Esophagus squamous epithelium (tissue), 5 donors: ENCODE data around the gene NUMBL. TPM values are rescaled to one million over a fixed set of nuclear protein-coding genes. Genes with fewer than 3 reads are reported as not detected.
A peak's percentile ranks its signal among the peaks of the same experiment; 100 is the strongest.
"Not testable (repeated sequence)": the region's sequence is repeated elsewhere in the genome, so short reads cannot be mapped to it uniquely, and the experiment has no call there.

ENCODE experiments used
- DNase-seq: peaks from one replicate; lab custom pipeline; 2025; lab: John Stamatoyannopoulos, UW
- H3K27ac ChIP-seq, 4 donors: fragments of 200-600 bp; sonication (generic); one replicate each; pipeline ENCODE4 v1.5.1; 2016 to 2019; ENCODE audit warnings: mild to moderate bottlenecking in 1 of 4
- H3K27me3 ChIP-seq, 4 donors: fragments of 200-600 bp; sonication (generic); 1 replicate in 3 of 4; 2 replicates in 1 of 4; pipeline versions ENCODE4 v1.5.1 to v1.6.0; 2017 to 2021; ENCODE audit warnings: antibody characterized with exemption in 1 of 4
- H3K36me3 ChIP-seq, 3 donors: fragments of 200-600 bp; sonication (generic); one replicate each; pipeline ENCODE4 v1.5.1; 2016 to 2019
- H3K4me1 ChIP-seq, 3 donors: fragments of 200-600 bp; sonication (generic); one replicate each; pipeline ENCODE4 v1.5.1; 2017 to 2019
- H3K4me3 ChIP-seq, 4 donors: fragments of 200-600 bp; sonication (generic); 1 replicate in 3 of 4; 2 replicates in 1 of 4; pipeline ENCODE4 v1.5.1; 2016 to 2019; ENCODE audit warnings: mild to moderate bottlenecking in 2 of 4, moderate library complexity in 1 of 4
- H3K9me3 ChIP-seq, 3 donors: fragments of 200-600 bp; sonication (generic); one replicate each; pipeline ENCODE4 v1.5.1; 2016 to 2019
- CTCF ChIP-seq, 6 experiments: fragments of 450-650 bp in 4 of 6; fragments of 200-600 bp in 2 of 6; sonication (generic) in 2 of 6; IDR thresholded peaks; one replicate each; pipeline ENCODE4 v1.5.1; 2016 to 2019; ENCODE audit warnings: antibody characterized with exemption in 6 of 6, mild to moderate bottlenecking in 4 of 6, moderate library complexity in 4 of 6
- POLR2A ChIP-seq, 4 donors: fragments of 450-650 bp; IDR thresholded peaks; one replicate each; pipeline ENCODE4 v1.6.1; 2017; ENCODE audit warnings: antibody characterized with exemption in 4 of 4, mild to moderate bottlenecking in 4 of 4, moderate library complexity in 3 of 4
- WGBS, 2 donors: methylation state at CpG; one replicate each; pipeline ENCODE4 v1.1.5; 2018; 5-methylcytosine and 5-hydroxymethylcytosine counted together
- intact Hi-C: fragments of 100-400 bp; cut with DNase I; formaldehyde crosslinking; loops from one replicate; pipeline ENCODE4 v1.15.0; 2022
- total RNA-seq, 4 donors: library from RNA; depleted of rRNA; stranded (reverse); fragments of >200 nt; gene quantifications; one replicate each; pipeline ENCODE4 v1.1.0, GENCODE V29; 2016
- donor health status: DM: yes; HTN: yes; CAD: no.

The NUMBL gene
- total RNA-seq, 4 donors from 2014 or later: 11.2 to 20.8 (median 15.8) TPM

- Histone ChIP-seq H3K9me3 (no peaks in the 10 kb centered on the region), H3K27me3 (no peaks in the 10 kb centered on the region), H3K4me3 (no peak overlapping the region), H3K27ac (no peak overlapping the region), H3K36me3 (peaks cover 23 to 85% (median 23%) of the 10 kb centered on the region in 3 donors), H3K4me1 (peaks cover 0 to 23% (median 0%) of the 10 kb centered on the region in 3 donors)
- 94 to 96% methylated on average over 7 to 12 of the region's 24 CpGs for WGBS, 2 donors
- intact Hi-C loops: no loop called here
- TF ChIP-seq POLR2A (IDR thresholded peaks at IDR 0.05): no peak
- no peak for TF ChIP-seq CTCF (IDR thresholded peaks at IDR 0.05)
- DNase-seq: no peak
Observed at GRCh38 chr19:40626918-40627317, 63.5 kb downstream of the NUMBL start.

- Histone ChIP-seq H3K4me3 (no peak overlapping the region), H3K27ac (no peak overlapping the region), H3K27me3 (no peaks in the 10 kb centered on the region), H3K9me3 (no peaks in the 10 kb centered on the region), H3K4me1 (peaks cover 0 to 23% (median 0%) of the 10 kb centered on the region in 3 donors), H3K36me3 (peaks cover 31 to 98% (median 35%) of the 10 kb centered on the region in 3 donors)
- intact Hi-C loops: no loop called here
- WGBS, 2 donors: 69 to 77% methylated on average over 1 to 7 of the region's 7 CpGs
- DNase-seq: no peak
- TF ChIP-seq POLR2A (IDR thresholded peaks at IDR 0.05): no peak
- TF ChIP-seq CTCF (IDR thresholded peaks at IDR 0.05): no peak
Observed at GRCh38 chr19:40625406-40626120, 64.9 kb downstream of the NUMBL start.

- intact Hi-C loops, H3K27me3 ChIP-seq, DNase-seq, H3K4me3 ChIP-seq, H3K9me3 ChIP-seq: not testable (repeated sequence)
- H3K4me1 ChIP-seq: peaks cover 0 to 23% (median 0%) of the 10 kb centered on the region in 3 donors
- WGBS, 2 donors: 86 to 90% methylated on average over 14 of the region's 14 CpGs
- H3K27ac ChIP-seq: peak overlapping the region in 1 of 4 donors; percentile 36
- peaks cover 35 to 99% (median 36%) of the 10 kb centered on the region in 3 donors for H3K36me3 ChIP-seq
Observed at GRCh38 chr19:40624369-40625153, 65.9 kb downstream of the NUMBL start.

GRCh38 chr19:40623403-40624251 is 66.8 kb downstream of the NUMBL start:
- peak overlapping the region in 3 of 4 donors; percentile 25 to 36 (median 34) for H3K27ac ChIP-seq
- TF ChIP-seq POLR2A (IDR thresholded peaks at IDR 0.05) (no peak), CTCF (IDR thresholded peaks at IDR 0.05) (no peak)
- no peaks in the 10 kb centered on the region for H3K9me3 ChIP-seq
- 46 to 61% methylated on average over 32 to 33 of the region's 41 CpGs for WGBS, 2 donors
- H3K27me3 ChIP-seq: no peaks in the 10 kb centered on the region
- H3K4me3 ChIP-seq: no peak overlapping the region
- DNase-seq: no peak
- intact Hi-C loops: no loop called here
- H3K4me1 ChIP-seq: peaks cover 0 to 23% (median 0%) of the 10 kb centered on the region in 3 donors
- peaks cover 35 to 99% (median 38%) of the 10 kb centered on the region in 3 donors for H3K36me3 ChIP-seq

- peaks cover 35 to 99% (median 38%) of the 10 kb centered on the region in 3 donors for H3K36me3 ChIP-seq
- TF ChIP-seq CTCF (IDR thresholded peaks at IDR 0.05): no peak
- TF ChIP-seq POLR2A (IDR thresholded peaks at IDR 0.05): no peak
Observed at GRCh38 chr19:40622773-40623075, 67.7 kb downstream of the NUMBL start.

More at GRCh38 chr19:40622773-40623075, 67.7 kb downstream of the NUMBL start:
- intact Hi-C loops: no loop called here
- Histone ChIP-seq H3K4me1 (peaks cover 0 to 23% (median 0%) of the 10 kb centered on the region in 3 donors), H3K27me3 (no peaks in the 10 kb centered on the region), H3K9me3 (no peaks in the 10 kb centered on the region), H3K4me3 (no peak overlapping the region), H3K27ac (peak overlapping the region in 2 of 4 donors; percentile 25 to 36)
- no peak for DNase-seq
- 80 to 92% methylated on average over 7 of the region's 7 CpGs for WGBS, 2 donors
